Activated T-helper 2 cell treated with anti-CD3 and anti-CD28 coated beads, Interferon-gamma antibody, Interleukin-2, Interleukin-4, amounts not matched to agents 10 μg/mL and 5 μg/mL and 100 μg/mL, durations not matched to agents 14 hours and 24 hours and 36 hours (primary cell): ENCODE results near the gene COMMD1. TPM values are rescaled to one million over a fixed set of nuclear protein-coding genes. Genes with fewer than 3 reads are reported as not detected.
"Not testable (repeated sequence)": the region's sequence is repeated elsewhere in the genome, so short reads cannot be mapped to it uniquely, and the experiment has no call there.

Experiments
- DNase-seq: peaks from one replicate; pipeline ENCODE4 v3.0.0; 2021; ENCODE audit warnings: low spot score
- H3K27ac Mint-ChIP-seq: one replicate; pipeline ENCODE4 v1.8.0; 2021; ENCODE audit warnings: mixed read lengths
- H3K27me3 Mint-ChIP-seq: one replicate; pipeline ENCODE4 v1.8.0; 2021; ENCODE audit warnings: low read depth, mixed read lengths
- H3K36me3 Mint-ChIP-seq: one replicate; pipeline ENCODE4 v1.8.0; 2021; ENCODE audit warnings: low read depth, mixed read lengths
- H3K4me1 Mint-ChIP-seq: one replicate; pipeline ENCODE4 v1.8.0; 2021; ENCODE audit warnings: low read depth, mixed read lengths
- H3K4me3 Mint-ChIP-seq: one replicate; pipeline ENCODE4 v1.8.0; 2021; ENCODE audit warnings: low read depth, mild to moderate bottlenecking, moderate library complexity, mixed read lengths
- H3K9me3 Mint-ChIP-seq: one replicate; pipeline ENCODE4 v1.8.0; 2021; ENCODE audit warnings: mixed read lengths
- intact Hi-C: fragments of 100-400 bp; cut with micrococcal nuclease; formaldehyde crosslinking; loops from one replicate; pipeline ENCODE4 v1.15.1; 2023
- total RNA-seq: library from RNA; stranded (reverse); gene quantifications from 2 replicates; pipeline ENCODE4 v1.2.3, GENCODE V29; 2022

Gene COMMD1
- total RNA-seq, 1 donor from 2014 or later, result 29.1 TPM

DNA sequence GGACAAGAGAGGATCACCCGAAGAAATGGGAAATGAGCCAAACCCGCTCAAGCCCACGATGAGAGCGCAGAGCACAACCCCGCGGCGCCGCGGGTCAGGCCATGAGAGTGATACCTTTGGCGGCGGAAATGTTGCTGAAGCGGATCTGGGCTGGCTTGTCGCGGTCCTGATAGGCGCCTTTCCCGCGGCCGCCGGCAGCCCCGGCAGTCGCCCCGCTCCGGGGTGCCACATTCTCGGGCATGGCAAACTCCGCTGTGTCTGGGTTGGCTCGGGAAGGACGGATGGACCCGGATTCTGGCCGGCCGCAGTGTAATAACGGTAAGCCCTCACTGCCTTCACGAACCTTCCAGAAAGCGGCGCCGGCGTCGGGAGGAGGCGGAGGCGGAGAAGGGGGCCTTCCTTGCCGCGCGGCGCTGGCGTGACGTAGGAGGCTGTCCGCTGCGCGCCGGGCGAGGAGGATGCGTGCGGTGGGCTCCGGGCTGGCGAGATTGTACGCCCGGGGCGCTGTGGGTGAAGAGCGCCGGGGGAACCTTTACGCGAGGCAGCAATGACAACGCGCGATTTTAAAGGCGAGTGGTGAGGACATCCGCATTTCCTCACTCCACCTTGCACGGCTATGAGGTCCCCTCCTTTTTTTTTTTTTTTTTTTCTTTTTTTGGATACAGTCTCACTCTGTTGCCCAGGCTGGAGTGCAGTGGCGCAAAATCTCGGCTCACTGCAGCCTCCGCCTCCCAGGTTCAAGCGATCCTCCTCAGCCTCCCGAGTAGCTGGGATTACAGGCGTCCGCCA is 17.0 kb upstream of the COMMD1 start, which contains the start of gene CCT4:
Gene CCT4 (minus strand): TSS at position 390 of the 789 bp plus-strand sequence. CDS start 149 bp downstream, at position 241.
- H3K27ac Mint-ChIP-seq, result peak within 1 kb of the TSS; percentile 99
- intact Hi-C loops, result loop anchor here (1.0 to 2.0 kb wide), 5 partner anchors 17 to 1700 kb away; partner anchors contain the start of genes COMMD1, FAM161A, MDH1 and WDPCP

DNA sequence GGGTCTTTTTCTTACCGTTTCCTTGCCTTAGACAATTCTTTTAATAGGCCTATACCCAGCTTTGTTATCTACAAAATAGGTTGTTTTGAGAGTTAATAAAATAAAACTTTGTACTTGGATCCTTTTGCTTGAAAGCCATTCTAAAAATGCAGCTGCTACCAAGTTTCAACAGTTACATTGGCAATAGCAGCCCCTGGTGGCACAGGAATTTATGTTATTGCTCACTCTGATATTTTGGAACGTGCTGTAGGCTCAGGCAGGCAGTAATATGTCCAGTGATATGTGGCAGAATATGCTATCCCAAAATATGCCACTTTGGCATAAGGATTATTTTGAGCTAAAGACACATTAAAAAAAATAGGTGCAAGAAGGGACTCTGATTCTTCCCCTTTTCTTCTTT is 6.7 kb upstream of the COMMD1 start:
- Mint-ChIP-seq H3K27me3 (no peaks in the 10 kb centered on the region), H3K27ac (no peak overlapping the region), H3K9me3 (no peaks in the 10 kb centered on the region), H3K4me1 (no peaks in the 10 kb centered on the region), H3K4me3 (no peak overlapping the region), H3K36me3 (no peaks in the 10 kb centered on the region)
- intact Hi-C loops, result no loop called here
- no peak for DNase-seq

More for the DNA sequence above, 17.0 kb upstream of the COMMD1 start, which contains the start of gene CCT4:
- H3K4me3 Mint-ChIP-seq, result peak within 1 kb of the TSS; percentile 96
- H3K27me3 Mint-ChIP-seq, result no peaks in the 10 kb centered on the region
- H3K36me3 Mint-ChIP-seq, result peaks cover 40% of the 10 kb centered on the region
- peaks cover 20% of the 10 kb centered on the region for H3K4me1 Mint-ChIP-seq
- DNase-seq, result peak; percentile 88
- H3K9me3 Mint-ChIP-seq, result no peaks in the 10 kb centered on the region

DNA sequence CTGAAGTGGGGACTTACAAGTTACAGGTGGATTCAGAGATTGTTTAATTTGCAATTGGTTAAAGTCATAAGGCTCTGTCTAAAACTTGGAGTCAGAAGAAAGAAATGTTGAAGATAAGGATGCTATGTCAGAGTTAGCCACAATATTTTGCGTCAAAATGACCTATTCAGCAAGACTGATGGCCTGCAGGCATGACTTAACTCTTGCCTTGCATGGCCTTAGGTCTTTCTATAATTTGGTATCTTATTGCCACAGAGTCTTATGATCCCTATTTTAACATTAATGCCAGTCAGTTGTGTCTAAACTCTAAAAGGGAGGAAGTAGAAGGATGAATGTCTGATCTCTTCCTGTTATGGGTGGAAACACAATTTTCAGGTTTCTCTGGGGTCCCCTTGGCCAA is 5.2 kb upstream of the COMMD1 start:
- no peaks in the 10 kb centered on the region for H3K36me3 Mint-ChIP-seq
- H3K4me1 Mint-ChIP-seq, result peaks cover 3% of the 10 kb centered on the region
- DNase-seq, result no peak
- H3K9me3 Mint-ChIP-seq, result no peaks in the 10 kb centered on the region
- intact Hi-C loops, result loop anchor here (10.0 kb wide), 1 partner anchor 795 kb away; no protein-coding TSS in a partner anchor
- H3K4me3 Mint-ChIP-seq, result no peak overlapping the region
- H3K27me3 Mint-ChIP-seq, result no peaks in the 10 kb centered on the region
- no peak overlapping the region for H3K27ac Mint-ChIP-seq

DNA sequence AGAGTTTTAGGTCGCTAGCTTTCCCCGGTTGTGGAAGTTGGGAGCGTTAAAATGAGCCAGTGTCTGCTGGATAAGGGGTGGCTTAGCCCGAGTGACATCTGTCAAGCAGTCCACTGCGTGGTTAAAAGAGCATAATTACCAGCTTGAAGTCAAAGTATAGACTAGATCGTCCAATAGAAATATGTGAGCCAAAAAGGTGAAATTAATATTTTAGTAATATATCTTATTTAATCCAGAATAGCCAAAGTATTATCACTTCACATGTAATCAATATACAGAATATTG is 654 bp downstream of the COMMD1 start:
- Mint-ChIP-seq H3K27ac (peak overlapping the region; percentile 76), H3K36me3 (no peaks in the 10 kb centered on the region), H3K9me3 (no peaks in the 10 kb centered on the region), H3K27me3 (no peaks in the 10 kb centered on the region), H3K4me3 (peak overlapping the region; percentile 98), H3K4me1 (peaks cover 11% of the 10 kb centered on the region)
- DNase-seq, result no peak
- intact Hi-C loops, result loop anchor here (5.0 to 10.0 kb wide), 3 partner anchors 144 to 789 kb away; partner anchors contain the start of gene B3GNT2

DNA sequence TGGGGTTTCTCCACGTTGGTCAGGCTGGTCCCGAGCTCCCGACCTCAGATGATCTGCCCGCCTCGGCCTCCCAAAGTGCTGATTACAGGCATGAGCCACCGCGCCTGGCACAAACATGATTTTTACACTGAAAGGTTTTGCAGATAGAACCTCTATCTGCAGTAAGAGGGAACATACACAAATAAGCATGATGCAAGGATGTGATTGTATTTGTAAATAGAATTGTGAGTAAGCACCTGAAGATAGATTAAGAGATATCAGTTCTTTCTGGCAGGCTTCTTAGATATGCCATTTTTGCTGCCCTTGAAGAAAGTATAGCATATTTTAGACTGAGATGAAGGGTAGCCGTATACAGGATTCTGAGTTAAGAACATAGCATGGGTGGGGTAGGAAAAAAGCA is 3.6 kb downstream of the COMMD1 start:
- Mint-ChIP-seq H3K27ac (no peak overlapping the region), H3K4me3 (no peak overlapping the region), H3K36me3 (no peaks in the 10 kb centered on the region), H3K4me1 (peaks cover 11% of the 10 kb centered on the region), H3K27me3 (no peaks in the 10 kb centered on the region), H3K9me3 (no peaks in the 10 kb centered on the region)
- intact Hi-C loops, result loop anchor here (5.0 to 10.0 kb wide), 3 partner anchors 147 to 786 kb away; partner anchors contain the start of gene B3GNT2
- DNase-seq, result no peak

DNA sequence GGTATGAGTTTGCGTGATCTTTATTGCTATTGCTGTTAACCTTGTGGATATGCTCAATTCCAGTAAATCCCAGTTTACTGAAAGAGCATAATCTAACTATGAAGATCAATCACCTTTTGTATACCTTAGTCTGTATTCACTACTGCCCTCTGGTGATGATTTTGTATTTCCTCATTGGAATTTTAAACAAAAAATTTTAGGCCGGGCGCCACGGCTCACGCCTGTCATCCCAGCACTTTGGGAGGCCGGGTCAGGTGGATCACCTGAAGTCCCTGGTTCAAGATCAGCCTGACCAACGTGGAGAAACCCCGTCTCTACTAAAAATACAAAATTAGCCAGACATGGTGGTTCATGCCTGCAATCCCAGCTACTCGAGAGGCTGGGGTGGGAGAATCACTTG is 5.1 kb downstream of the COMMD1 start:
- H3K9me3 Mint-ChIP-seq, result no peaks in the 10 kb centered on the region
- no peaks in the 10 kb centered on the region for H3K36me3 Mint-ChIP-seq
- no peaks in the 10 kb centered on the region for H3K27me3 Mint-ChIP-seq
- H3K27ac Mint-ChIP-seq, result no peak overlapping the region
- H3K4me1 Mint-ChIP-seq, result peaks cover 6% of the 10 kb centered on the region
- intact Hi-C loops, result no loop called here
- DNase-seq, result no peak
- H3K4me3 Mint-ChIP-seq, result no peak overlapping the region

DNA sequence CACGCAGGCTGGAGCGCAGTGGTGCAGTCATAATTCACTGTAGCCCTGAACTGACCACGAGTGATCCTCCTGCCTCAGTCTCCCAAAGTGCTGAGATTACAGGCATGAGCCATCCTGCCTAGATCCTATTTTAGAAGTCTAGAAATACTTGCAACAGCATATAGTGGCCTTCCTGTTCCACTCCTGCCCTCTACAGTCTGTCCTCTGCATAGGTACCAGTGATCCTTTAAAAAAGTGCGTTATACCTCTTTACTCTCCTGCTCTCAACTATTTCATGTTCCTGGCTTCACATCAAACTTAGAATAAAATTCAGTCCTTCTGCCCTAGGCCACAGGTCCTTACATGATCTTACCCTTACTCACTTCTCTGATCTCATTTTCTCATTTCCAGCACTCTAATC is 6.0 kb downstream of the COMMD1 start:
- Mint-ChIP-seq H3K36me3 (no peaks in the 10 kb centered on the region), H3K27ac (no peak overlapping the region), H3K27me3 (no peaks in the 10 kb centered on the region), H3K4me3 (no peak overlapping the region), H3K9me3 (no peaks in the 10 kb centered on the region), H3K4me1 (peaks cover 4% of the 10 kb centered on the region)
- DNase-seq, result no peak
- intact Hi-C loops, result no loop called here

DNA sequence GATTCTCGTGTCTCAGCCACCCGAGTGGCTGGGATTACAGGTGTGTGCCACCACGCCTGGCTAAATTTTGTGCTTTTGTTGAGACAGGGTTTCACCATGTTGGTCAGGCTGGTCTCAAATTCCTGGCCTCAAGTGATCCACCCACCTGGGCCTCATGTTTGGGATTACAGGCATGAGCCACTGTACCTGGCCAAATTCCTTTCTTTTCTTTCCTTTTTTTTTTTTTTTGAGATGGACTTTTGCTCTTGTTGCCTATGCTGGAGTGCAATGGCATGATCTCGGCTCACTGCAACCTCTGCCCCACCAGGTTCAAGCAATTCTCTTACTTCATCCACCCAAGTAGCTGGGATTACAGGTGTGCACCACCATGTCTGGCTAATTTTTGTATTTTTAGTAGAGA is 9.3 kb downstream of the COMMD1 start:
- H3K4me3 Mint-ChIP-seq, H3K27ac Mint-ChIP-seq, H3K27me3 Mint-ChIP-seq, H3K9me3 Mint-ChIP-seq, DNase-seq, H3K36me3 Mint-ChIP-seq, H3K4me1 Mint-ChIP-seq, intact Hi-C loops: not testable (repeated sequence)

DNA sequence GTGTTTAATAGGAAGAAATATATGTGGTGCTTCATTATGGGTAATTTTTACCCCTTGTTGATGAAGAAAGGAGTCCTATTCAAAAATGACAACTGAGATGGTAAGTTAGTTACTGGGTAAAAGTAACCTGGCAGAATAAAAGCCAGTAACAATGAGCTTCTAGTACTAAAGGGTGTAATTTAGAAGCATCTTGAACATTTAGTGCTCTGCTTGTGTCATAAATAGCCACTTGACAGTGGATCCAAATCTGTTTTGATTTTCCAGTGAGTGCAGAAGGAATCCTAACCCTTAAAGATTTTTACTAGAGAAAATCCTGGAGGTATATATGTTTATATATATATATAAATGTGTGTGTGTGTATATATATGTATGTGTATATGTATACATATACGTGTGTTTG is 15.1 kb downstream of the COMMD1 start:
- no peaks in the 10 kb centered on the region for H3K4me1 Mint-ChIP-seq
- no peaks in the 10 kb centered on the region for H3K9me3 Mint-ChIP-seq
- no peak overlapping the region for H3K27ac Mint-ChIP-seq
- no peaks in the 10 kb centered on the region for H3K27me3 Mint-ChIP-seq
- H3K4me3 Mint-ChIP-seq, result no peak overlapping the region
- H3K36me3 Mint-ChIP-seq, result no peaks in the 10 kb centered on the region
- no peak for DNase-seq
- intact Hi-C loops, result no loop called here

DNA sequence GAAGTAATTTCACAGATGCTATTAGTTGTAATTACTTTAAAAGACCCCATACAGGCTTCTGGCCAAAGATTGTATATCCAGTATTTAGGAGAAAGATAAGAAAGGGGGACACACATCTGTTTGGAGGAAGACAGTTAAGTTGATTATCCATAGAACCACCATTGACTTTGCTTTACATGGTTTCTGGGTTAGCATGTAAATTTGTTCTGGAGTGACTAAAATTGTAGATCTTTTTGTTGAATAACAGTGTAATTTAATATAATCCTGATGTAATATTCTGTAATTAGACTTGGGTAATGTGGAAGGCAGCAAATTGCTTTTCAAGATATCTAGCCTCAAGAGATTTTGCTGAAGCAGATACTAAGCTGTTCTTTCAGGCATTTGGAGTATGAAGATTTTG is 17.2 kb downstream of the COMMD1 start:
- DNase-seq, result no peak
- Mint-ChIP-seq H3K36me3 (no peaks in the 10 kb centered on the region), H3K9me3 (no peaks in the 10 kb centered on the region), H3K27me3 (no peaks in the 10 kb centered on the region), H3K4me1 (no peaks in the 10 kb centered on the region), H3K27ac (no peak overlapping the region), H3K4me3 (no peak overlapping the region)
- intact Hi-C loops, result no loop called here

DNA sequence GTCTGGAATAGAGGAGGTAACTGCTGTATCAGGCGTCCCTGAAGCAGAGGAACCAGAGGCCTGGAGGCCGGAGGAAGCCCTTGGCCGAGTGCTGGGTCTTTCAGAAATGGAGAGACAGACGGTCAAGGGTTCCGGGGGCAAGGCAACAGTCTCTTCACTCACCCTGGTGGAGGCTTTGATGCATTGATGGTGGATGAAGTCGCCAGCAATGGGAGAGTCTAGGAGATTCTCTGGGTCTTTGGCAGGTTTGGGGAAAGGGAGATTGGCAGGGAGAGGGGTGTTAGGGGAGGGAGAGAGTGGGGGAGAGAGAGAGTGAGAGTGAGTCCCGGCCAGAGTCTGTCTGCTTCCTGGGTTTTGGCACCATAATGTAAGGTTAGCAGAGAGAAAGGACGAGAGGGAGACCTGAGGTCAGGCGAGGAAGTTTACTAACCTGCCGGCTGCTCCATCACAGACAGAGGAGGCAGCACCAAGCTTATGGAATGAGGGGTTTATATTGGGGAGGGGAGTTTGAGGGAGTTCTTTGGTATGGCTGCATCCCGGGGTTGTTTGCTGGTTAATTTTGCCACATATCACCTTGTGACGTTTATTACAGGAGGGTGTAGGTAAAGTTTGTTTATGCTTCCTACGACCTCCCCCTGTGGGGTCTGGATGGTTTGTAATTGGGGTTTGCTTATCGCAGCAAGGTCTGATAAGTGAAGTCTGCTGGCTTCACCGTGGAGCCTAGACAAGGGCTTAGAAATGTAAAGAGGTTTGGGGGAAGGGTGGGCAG is 19.6 kb downstream of the COMMD1 start:
- H3K4me3 Mint-ChIP-seq, result no peak overlapping the region
- DNase-seq, result no peak
- H3K9me3 Mint-ChIP-seq, result no peaks in the 10 kb centered on the region
- no peaks in the 10 kb centered on the region for H3K4me1 Mint-ChIP-seq
- intact Hi-C loops, result no loop called here
- no peak overlapping the region for H3K27ac Mint-ChIP-seq
- H3K36me3 Mint-ChIP-seq, result no peaks in the 10 kb centered on the region
- H3K27me3 Mint-ChIP-seq, result no peaks in the 10 kb centered on the region

DNA sequence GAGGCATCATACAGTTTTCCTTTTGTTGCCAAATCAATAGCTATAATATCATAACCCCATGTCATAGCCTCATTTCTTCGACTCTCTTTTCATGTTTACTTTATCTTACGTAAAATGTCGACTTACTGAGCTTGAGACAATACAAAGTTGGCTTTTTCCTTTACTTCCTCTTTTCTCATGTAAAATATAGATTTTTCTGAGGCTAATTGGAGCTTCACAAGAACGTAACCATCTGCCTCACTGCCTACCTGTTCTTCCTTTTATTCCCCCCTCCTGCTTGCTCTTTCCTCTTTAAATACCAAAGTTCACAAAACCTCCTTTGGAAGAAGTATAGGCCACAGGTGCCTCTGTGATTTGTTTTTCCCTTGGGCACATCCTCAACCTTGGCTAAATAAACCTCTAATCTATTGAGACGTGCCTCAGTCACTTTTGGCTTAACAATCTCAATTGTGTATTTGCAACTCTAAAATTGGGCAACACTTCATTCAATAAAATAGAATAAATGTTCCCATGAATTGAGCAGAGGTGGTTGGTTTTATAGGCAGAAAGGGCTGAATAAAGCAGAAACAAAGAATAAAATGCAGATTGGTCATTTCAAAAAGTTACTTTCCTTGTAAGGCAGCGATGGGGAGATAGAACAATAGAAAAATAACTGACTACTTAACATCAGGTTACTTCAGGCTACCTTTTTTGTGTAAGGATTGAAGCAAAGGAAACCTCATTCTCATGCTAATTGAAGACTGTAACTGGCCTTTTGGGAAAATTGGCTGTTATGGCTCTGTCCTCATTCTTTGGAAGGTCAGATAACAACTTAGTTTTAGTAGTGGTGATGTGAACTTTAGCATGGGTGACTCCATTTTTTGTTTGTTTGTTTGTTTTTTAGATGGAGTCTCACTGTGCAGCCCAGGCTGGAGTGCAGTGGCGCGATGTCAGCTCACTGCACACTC is 21.3 kb downstream of the COMMD1 start:
- Mint-ChIP-seq H3K27ac (no peak overlapping the region), H3K27me3 (no peaks in the 10 kb centered on the region), H3K4me3 (no peak overlapping the region), H3K9me3 (no peaks in the 10 kb centered on the region), H3K4me1 (no peaks in the 10 kb centered on the region), H3K36me3 (no peaks in the 10 kb centered on the region)
- DNase-seq, result no peak
- intact Hi-C loops, result no loop called here
